Mesenchymal stem cell (in vitro differentiated cells and primary cell): ENCODE data around the gene KLHL22.

Source experiments
- DNase-seq: peaks from one replicate; pipeline ENCODE4 v3.0.0-alpha.2; 2013
- H2AFZ ChIP-seq: one replicate; pipeline ENCODE4 v1.6.1; 2013; ENCODE audit warnings: low read depth, mild to moderate bottlenecking, control low read depth, inconsistent platforms, low read length, moderate library complexity
- H2AK5ac ChIP-seq: 2 replicates; pipeline ENCODE4 v1.6.1; 2013; ENCODE audit warnings: low read length, moderate library complexity, mild to moderate bottlenecking, inconsistent platforms; ENCODE audit not compliant: severe bottlenecking
- H2BK120ac ChIP-seq: one replicate; pipeline ENCODE4 v1.6.1; 2013; ENCODE audit warnings: low read depth, mild to moderate bottlenecking, inconsistent platforms, low read length, moderate library complexity
- H2BK12ac ChIP-seq, 2 experiments: one replicate each; pipeline ENCODE4 v1.6.1; 2013; ENCODE audit warnings: inconsistent platforms in 2 of 2, low read length in 2 of 2, mild to moderate bottlenecking in 2 of 2, moderate library complexity in 2 of 2, control low read depth in 1 of 2
- H2BK15ac ChIP-seq: one replicate; pipeline ENCODE4 v1.6.1; 2013; ENCODE audit warnings: mild to moderate bottlenecking, low read depth, inconsistent platforms; ENCODE audit not compliant: poor library complexity, severe bottlenecking
- H2BK5ac ChIP-seq: 2 replicates; pipeline ENCODE4 v1.6.1; 2013; ENCODE audit warnings: low read depth, mild to moderate bottlenecking, low read length, control low read depth, inconsistent platforms; ENCODE audit not compliant: poor library complexity, severe bottlenecking
- H3K14ac ChIP-seq, 2 experiments: one replicate each; pipeline ENCODE4 v1.6.1; 2013; ENCODE audit warnings: inconsistent platforms in 2 of 2, low read length in 2 of 2, control low read depth in 1 of 2, mild to moderate bottlenecking in 1 of 2, moderate library complexity in 1 of 2
- H3K18ac ChIP-seq, 2 experiments: one replicate each; pipeline ENCODE4 v1.6.1; 2013; ENCODE audit warnings: inconsistent platforms in 2 of 2, low read length in 2 of 2, control low read depth in 1 of 2, low read depth in 1 of 2, mild to moderate bottlenecking in 1 of 2
- H3K23ac ChIP-seq, 2 experiments: one replicate each; pipeline ENCODE4 v1.6.1; 2013; ENCODE audit warnings: inconsistent platforms in 2 of 2, low read length in 2 of 2, mild to moderate bottlenecking in 2 of 2, moderate library complexity in 2 of 2, control low read depth in 1 of 2
- H3K27ac ChIP-seq: 2 replicates; pipeline ENCODE4 v1.5.1; 2013; ENCODE audit warnings: mild to moderate bottlenecking, moderate library complexity, low read length, control low read depth, inconsistent platforms; ENCODE audit not compliant: poor library complexity, severe bottlenecking
- H3K27me3 ChIP-seq, 2 experiments: 2 replicates each; pipeline versions ENCODE4 v1.6.1 to v1.7.0; 2013; ENCODE audit warnings: low read length in 2 of 2, mild to moderate bottlenecking in 2 of 2, moderate library complexity in 2 of 2, control low read depth in 1 of 2, inconsistent platforms in 1 of 2; ENCODE audit not compliant: control insufficient read depth in 1 of 2, insufficient read depth in 1 of 2
- H3K36me3 ChIP-seq, 2 experiments: 2 replicates each; pipeline versions ENCODE4 v1.6.1 to v1.7.0; 2013; ENCODE audit warnings: low read length in 2 of 2, control low read depth in 1 of 2, inconsistent platforms in 1 of 2, low read depth in 1 of 2, mild to moderate bottlenecking in 1 of 2; ENCODE audit not compliant: insufficient read depth in 2 of 2, control insufficient read depth in 1 of 2
- H3K4ac ChIP-seq, 2 experiments: one replicate each; pipeline ENCODE4 v1.6.1; 2013; ENCODE audit warnings: inconsistent platforms in 2 of 2, low read length in 2 of 2, mild to moderate bottlenecking in 2 of 2, moderate library complexity in 2 of 2, control low read depth in 1 of 2, low read depth in 1 of 2
- H3K4me1 ChIP-seq: 2 replicates; pipeline ENCODE4 v1.6.1; 2013; ENCODE audit warnings: low read depth, low read length, control low read depth; ENCODE audit not compliant: control insufficient read depth, insufficient read depth
- H3K4me2 ChIP-seq: 2 replicates; pipeline ENCODE4 v1.6.1; 2013; ENCODE audit warnings: low read length, mild to moderate bottlenecking, inconsistent platforms; ENCODE audit not compliant: poor library complexity, severe bottlenecking
- H3K4me3 ChIP-seq, 2 experiments: 2 replicates each; pipeline versions ENCODE4 v1.5.1 to v1.7.0; 2013; ENCODE audit warnings: low read length in 2 of 2, mild to moderate bottlenecking in 2 of 2, control low read depth in 1 of 2, low read depth in 1 of 2; ENCODE audit not compliant: insufficient read depth in 1 of 2
- H3K79me1 ChIP-seq: replicated peaks from 2 replicates; pipeline ENCODE4 v1.6.1; 2013; ENCODE audit warnings: mild to moderate bottlenecking, control low read depth, low read length, inconsistent platforms; ENCODE audit not compliant: poor library complexity, severe bottlenecking
- H3K9ac ChIP-seq: 2 replicates; pipeline ENCODE4 v1.7.0; 2013; ENCODE audit warnings: mild to moderate bottlenecking, low read length, moderate library complexity
- H3K9me3 ChIP-seq: 2 replicates; pipeline ENCODE4 v1.7.0; 2013; ENCODE audit warnings: mild to moderate bottlenecking, low read length; ENCODE audit not compliant: control insufficient read depth
- H4K8ac ChIP-seq: one replicate; pipeline ENCODE4 v1.6.1; 2013; ENCODE audit warnings: inconsistent platforms, mild to moderate bottlenecking, low read length, moderate library complexity
- H4K91ac ChIP-seq: one replicate; pipeline ENCODE4 v1.6.1; 2013; ENCODE audit warnings: mild to moderate bottlenecking, low read length, inconsistent platforms
- WGBS: methylation state at CpG from one replicate; pipeline ENCODE4 v1.1.7; 2013; ENCODE audit warnings: mixed read lengths; 5-methylcytosine and 5-hydroxymethylcytosine counted together

KLHL22 gene

GRCh38 chr22:20430101-20430719 is 65.4 kb downstream of the KLHL22 start:
- Histone ChIP-seq H2BK120ac (no peak overlapping the region), H3K27me3 (no peaks in the 10 kb centered on the region), H3K4me1 (peaks cover 19% of the 10 kb centered on the region), H3K27ac (no peak overlapping the region), H2BK15ac (no peak overlapping the region), H2BK5ac (no peak overlapping the region), H3K4me3 (no peak overlapping the region), H2BK12ac (no peak overlapping the region), H3K36me3 (peaks cover 18 to 70% of the 10 kb centered on the region in 2 experiments), H3K14ac (peak overlapping the region in 1 of 2 experiments; percentile 23), H3K9ac (no peak overlapping the region), H4K91ac (peak overlapping the region; percentile 70), H3K4ac (peak overlapping the region in 1 of 2 experiments; percentile 64), H3K79me1 (peaks cover 37% of the 10 kb centered on the region), H3K18ac (no peak overlapping the region), H3K23ac (peak overlapping the region in 1 of 2 experiments; percentile 66), H3K9me3 (no peaks in the 10 kb centered on the region), H3K4me2 (no peak overlapping the region), H2AFZ (no peak overlapping the region), H2AK5ac (no peak overlapping the region), H4K8ac (no peak overlapping the region)
- 86% methylated on average over 37 of the region's 37 CpGs for WGBS
- no peak for DNase-seq

DNA sequence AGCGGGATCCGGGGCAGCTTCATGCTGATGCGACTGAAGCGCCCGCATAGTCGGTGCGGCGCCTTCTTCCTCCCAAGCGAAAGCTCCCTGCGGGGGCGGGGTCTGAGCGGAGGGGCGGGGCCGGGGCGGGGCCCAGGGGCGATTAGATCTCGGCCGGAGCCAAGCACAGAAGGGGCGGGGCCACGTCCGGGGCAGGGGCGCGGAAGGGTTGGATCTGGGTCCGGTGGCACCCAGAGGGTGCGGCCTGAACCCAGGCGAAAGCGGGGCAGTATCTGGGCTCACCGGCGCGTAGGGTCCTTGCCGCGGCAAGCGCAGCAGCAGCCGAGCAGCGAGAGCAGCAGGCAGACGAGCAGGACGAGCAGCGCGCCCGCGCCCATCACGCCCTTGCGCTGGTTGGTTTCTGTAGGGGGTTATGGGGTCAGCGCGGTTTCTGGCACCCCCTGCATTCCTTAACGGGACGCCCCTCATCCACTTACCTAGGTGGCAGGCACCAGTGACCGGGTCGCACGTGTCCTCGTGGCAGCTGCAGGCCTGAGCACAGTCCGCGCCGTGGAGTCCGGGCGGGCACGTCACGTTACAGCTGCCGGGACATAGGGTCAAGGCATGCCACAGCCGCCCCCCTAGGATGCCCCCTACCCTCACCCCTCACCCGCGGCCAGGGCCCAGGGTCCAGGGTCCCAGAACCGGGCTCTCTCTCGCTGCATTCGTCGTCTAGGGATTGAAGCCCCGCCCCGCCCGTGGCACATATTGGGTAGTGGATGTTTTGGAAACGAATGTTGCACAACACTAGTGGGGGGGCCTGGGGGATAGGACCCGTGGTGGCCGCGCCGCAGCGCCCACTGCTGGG is 66.1 kb downstream of the KLHL22 start:
- Histone ChIP-seq H2BK12ac (no peak overlapping the region), H3K4ac (no peak overlapping the region), H3K23ac (no peak overlapping the region), H2BK5ac (no peak overlapping the region), H4K91ac (no peak overlapping the region), H3K4me2 (no peak overlapping the region), H3K4me1 (peaks cover 21% of the 10 kb centered on the region), H3K27ac (no peak overlapping the region), H3K14ac (no peak overlapping the region), H3K9ac (no peak overlapping the region), H4K8ac (no peak overlapping the region), H2AK5ac (no peak overlapping the region), H3K4me3 (no peak overlapping the region), H3K18ac (no peak overlapping the region), H2AFZ (no peak overlapping the region), H3K79me1 (peaks cover 34% of the 10 kb centered on the region), H3K36me3 (peaks cover 22 to 78% of the 10 kb centered on the region in 2 experiments), H2BK120ac (no peak overlapping the region), H3K27me3 (no peaks in the 10 kb centered on the region), H2BK15ac (no peak overlapping the region), H3K9me3 (no peaks in the 10 kb centered on the region)
- 81% methylated on average over 69 of the region's 75 CpGs for WGBS
- DNase-seq = no peak

DNA sequence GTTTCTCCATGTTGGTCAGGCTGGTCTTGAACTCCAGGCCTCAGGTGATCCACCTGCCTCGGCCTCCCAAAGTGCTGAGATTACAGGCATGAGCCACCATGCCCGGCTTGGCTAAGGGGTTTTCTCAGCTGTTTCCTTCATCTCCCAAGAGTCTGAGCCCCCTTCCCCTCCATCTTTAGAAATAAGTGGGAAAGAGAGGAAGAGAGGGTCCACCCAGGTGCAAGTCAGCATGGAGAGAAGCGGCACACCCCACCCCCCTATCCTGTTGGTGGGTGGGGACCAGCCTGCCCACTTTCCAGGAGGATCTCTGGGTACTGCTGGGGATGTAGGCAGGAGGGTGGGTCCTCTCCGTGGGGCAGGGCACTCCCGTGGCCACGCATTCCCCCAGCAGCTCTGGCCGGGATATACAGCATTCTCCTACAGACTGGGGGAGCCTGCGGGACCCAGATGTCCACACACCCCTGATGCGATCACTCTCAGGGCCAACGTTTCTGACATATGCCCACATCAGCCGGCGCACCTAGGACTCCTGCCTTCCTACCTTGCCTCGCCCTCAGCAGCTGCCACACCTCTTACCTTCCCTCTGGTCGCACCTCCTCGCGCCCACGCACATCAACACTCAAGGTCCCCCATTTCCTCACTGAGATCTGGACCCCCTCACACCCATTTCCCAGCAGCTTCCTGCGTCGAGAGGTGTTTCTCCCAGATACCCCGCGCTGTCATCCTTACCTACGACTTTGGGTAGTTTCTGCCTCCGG is 66.9 kb downstream of the KLHL22 start:
- Histone ChIP-seq H3K4me3 (no peak overlapping the region), H2BK5ac (no peak overlapping the region), H3K9me3 (no peaks in the 10 kb centered on the region), H2BK15ac (no peak overlapping the region), H3K4ac (no peak overlapping the region), H3K14ac (no peak overlapping the region), H3K4me1 (peaks cover 29% of the 10 kb centered on the region), H2BK120ac (no peak overlapping the region), H4K8ac (no peak overlapping the region), H3K27me3 (no peaks in the 10 kb centered on the region), H2BK12ac (no peak overlapping the region), H3K79me1 (peaks cover 33% of the 10 kb centered on the region), H4K91ac (no peak overlapping the region), H3K4me2 (no peak overlapping the region), H3K9ac (no peak overlapping the region), H3K36me3 (peaks cover 22 to 74% of the 10 kb centered on the region in 2 experiments), H2AK5ac (no peak overlapping the region), H3K27ac (no peak overlapping the region), H2AFZ (no peak overlapping the region), H3K23ac (no peak overlapping the region), H3K18ac (no peak overlapping the region)
- 94% methylated on average over 21 of the region's 23 CpGs for WGBS
- DNase-seq = no peak

DNA sequence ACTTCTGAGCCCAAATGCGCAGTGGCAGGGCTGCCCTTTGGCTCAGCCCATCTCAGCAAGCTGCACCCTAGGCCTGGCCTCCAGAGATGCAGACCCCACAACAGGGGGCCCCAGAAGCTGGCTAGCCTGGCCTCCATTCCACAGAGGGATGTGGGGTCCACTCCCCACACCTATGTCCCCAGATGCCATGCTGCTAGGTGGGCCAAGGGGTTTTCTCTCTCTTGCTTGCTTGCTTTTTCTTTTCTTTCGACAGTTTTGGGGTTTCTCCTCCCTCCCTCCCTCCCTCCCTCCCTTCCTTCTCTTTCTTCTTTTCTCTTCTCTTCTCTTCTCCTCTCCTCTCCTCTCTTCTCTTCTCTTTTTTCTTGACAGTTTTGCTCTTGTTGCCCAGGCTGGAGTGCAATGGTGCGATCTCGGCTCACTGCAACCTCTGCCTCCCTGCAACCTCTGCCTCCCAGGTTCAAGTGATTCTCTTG is 67.6 kb downstream of the KLHL22 start:
- Histone ChIP-seq H2AK5ac (no peak overlapping the region), H3K79me1 (peaks cover 29% of the 10 kb centered on the region), H2BK5ac (no peak overlapping the region), H3K14ac (no peak overlapping the region), H2BK120ac (no peak overlapping the region), H3K4me1 (peaks cover 35% of the 10 kb centered on the region), H3K27me3 (no peaks in the 10 kb centered on the region), H3K9me3 (no peaks in the 10 kb centered on the region), H3K4ac (no peak overlapping the region), H3K9ac (no peak overlapping the region), H3K18ac (no peak overlapping the region), H3K4me3 (no peak overlapping the region), H4K91ac (no peak overlapping the region), H4K8ac (no peak overlapping the region), H3K23ac (no peak overlapping the region), H2BK15ac (no peak overlapping the region), H2AFZ (no peak overlapping the region), H3K4me2 (no peak overlapping the region), H2BK12ac (no peak overlapping the region), H3K27ac (no peak overlapping the region), H3K36me3 (peaks cover 22 to 77% of the 10 kb centered on the region in 2 experiments)
- DNase-seq = no peak
- 95% methylated on average over 4 of the region's 4 CpGs for WGBS
